HG02852 (cell line): ENCODE measurements around the gene ETFBKMT.
"Not testable (repeated sequence)": the region's sequence is repeated elsewhere in the genome, so short reads cannot be mapped to it uniquely, and the experiment has no call there.

Source experiments
- ATAC-seq: cut with Tn5 transposase; IDR thresholded peaks from one replicate; pipeline ENCODE4 v1.9.1; 2021; ENCODE audit warnings: mild to moderate bottlenecking, moderate library complexity; ENCODE audit not compliant: unreplicated experiment

The ETFBKMT gene

GRCh38 chr12:31655208-31655607 is 4.3 kb upstream of the ETFBKMT start:
- no peak for ATAC-seq

GRCh38 chr12:31655792-31656191 is 3.7 kb upstream of the ETFBKMT start:
- no peak for ATAC-seq

- peak; percentile 5 for ATAC-seq
Measured at GRCh38 chr12:31658471-31659086, 909 bp upstream of the ETFBKMT start.

- ATAC-seq, result no peak
Measured at GRCh38 chr12:31662176-31662849, 2.8 kb downstream of the ETFBKMT start.

GRCh38 chr12:31663576-31663975 is 4.1 kb downstream of the ETFBKMT start:
- ATAC-seq, result no peak

GRCh38 chr12:31664038-31664437 is 4.5 kb downstream of the ETFBKMT start:
- no peak for ATAC-seq

- no peak for ATAC-seq
Measured at GRCh38 chr12:31669020-31669419, 9.5 kb downstream of the ETFBKMT start.

GRCh38 chr12:31669582-31669981 is 10.1 kb downstream of the ETFBKMT start:
- not testable (repeated sequence) for ATAC-seq

- ATAC-seq, result no peak
Measured at GRCh38 chr12:31672521-31672920, 13.0 kb downstream of the ETFBKMT start.

- ATAC-seq, result peak; percentile 76
Measured at GRCh38 chr12:31682136-31682962, 22.9 kb downstream of the ETFBKMT start.

GRCh38 chr12:31685801-31686200 is 26.3 kb downstream of the ETFBKMT start:
- no peak for ATAC-seq

GRCh38 chr12:31687101-31687527 is 27.6 kb downstream of the ETFBKMT start:
- peak; percentile 88 for ATAC-seq

- ATAC-seq, result not testable (repeated sequence)
Measured at GRCh38 chr12:31689921-31690320, 30.4 kb downstream of the ETFBKMT start.

GRCh38 chr12:31702047-31702446 is 42.6 kb downstream of the ETFBKMT start:
- no peak for ATAC-seq

GRCh38 chr12:31705621-31706020 is 46.1 kb downstream of the ETFBKMT start:
- ATAC-seq, result no peak

GRCh38 chr12:31708118-31708517 is 48.6 kb downstream of the ETFBKMT start:
- not testable (repeated sequence) for ATAC-seq

GRCh38 chr12:31710021-31710818 is 50.7 kb downstream of the ETFBKMT start:
- ATAC-seq, result no peak

GRCh38 chr12:31712877-31713276 is 53.4 kb downstream of the ETFBKMT start:
- no peak for ATAC-seq

GRCh38 chr12:31714406-31715271 is 55.2 kb downstream of the ETFBKMT start:
- peak; percentile 29 for ATAC-seq

GRCh38 chr12:31715283-31715825 is 55.9 kb downstream of the ETFBKMT start:
- peak; percentile 91 for ATAC-seq
